GM10248 (cell line): ENCODE data around the gene ACAD9.
"Not testable (repeated sequence)": the region's sequence is repeated elsewhere in the genome, so short reads cannot be mapped to it uniquely, and the experiment has no call there.

Source experiments
- CTCF ChIA-PET: fragments of 300-600 bp; sonication (Branson Sonifier 250); formaldehyde crosslinking; extraction: SDS; loops from one replicate; lab custom pipeline; 2021; ENCODE audit warnings: antibody characterized with exemption; lab: Yijun Ruan, JAX
- POLR2A ChIA-PET: fragments of 350-650 bp; sonication (Branson Sonifier 250); formaldehyde crosslinking; extraction: SDS; loops from one replicate; lab custom pipeline; 2020; ENCODE audit warnings: antibody characterized with exemption; lab: Yijun Ruan, JAX
- DNase-seq: peaks from one replicate; pipeline ENCODE4 v3.0.0; 2012; ENCODE audit errors: extremely low spot score
- TF ChIP-seq, protein P1 (sequence below): IDR thresholded peaks from 2 replicates; pipeline ENCODE4 v1.5.1; 2012; ENCODE audit warnings: mild to moderate bottlenecking, low read depth; ENCODE audit errors: extremely low read depth, missing control alignments, control extremely low read depth

Gene ACAD9

DNA sequence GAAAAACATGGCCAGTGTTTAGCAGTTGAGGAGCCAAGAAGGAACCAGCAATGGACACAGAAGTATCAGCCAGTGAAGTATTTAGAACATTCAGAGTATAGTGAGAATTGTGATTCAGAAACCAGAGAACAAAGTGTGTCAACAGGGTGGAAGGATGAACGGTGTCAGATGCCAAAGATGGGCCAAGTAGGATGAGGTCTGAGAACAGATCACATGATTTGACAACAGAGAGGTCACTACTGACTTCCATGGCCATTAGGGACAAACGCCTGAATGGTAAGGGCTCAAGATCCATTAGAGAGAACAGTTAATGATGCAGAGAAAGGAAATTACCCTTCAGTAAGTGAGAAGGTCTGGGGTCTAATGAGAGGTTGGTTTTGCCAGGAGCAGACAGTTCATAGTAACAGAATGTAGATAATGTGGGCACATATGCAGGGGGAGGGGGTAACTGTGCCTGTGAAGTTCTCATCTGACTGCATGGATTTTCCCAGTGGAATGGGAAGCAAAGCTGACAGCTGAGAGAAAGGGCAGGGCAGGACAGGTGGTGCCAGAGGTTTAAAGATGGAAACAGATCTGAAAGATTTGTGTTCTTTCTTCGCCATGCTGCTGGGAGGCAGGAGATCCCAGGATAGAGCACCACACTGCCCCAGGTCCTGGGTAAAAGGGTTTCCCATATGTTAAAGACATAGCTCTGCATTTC lies 4.8 kb upstream of the ACAD9 start:
- TF ChIP-seq, protein P1, sequence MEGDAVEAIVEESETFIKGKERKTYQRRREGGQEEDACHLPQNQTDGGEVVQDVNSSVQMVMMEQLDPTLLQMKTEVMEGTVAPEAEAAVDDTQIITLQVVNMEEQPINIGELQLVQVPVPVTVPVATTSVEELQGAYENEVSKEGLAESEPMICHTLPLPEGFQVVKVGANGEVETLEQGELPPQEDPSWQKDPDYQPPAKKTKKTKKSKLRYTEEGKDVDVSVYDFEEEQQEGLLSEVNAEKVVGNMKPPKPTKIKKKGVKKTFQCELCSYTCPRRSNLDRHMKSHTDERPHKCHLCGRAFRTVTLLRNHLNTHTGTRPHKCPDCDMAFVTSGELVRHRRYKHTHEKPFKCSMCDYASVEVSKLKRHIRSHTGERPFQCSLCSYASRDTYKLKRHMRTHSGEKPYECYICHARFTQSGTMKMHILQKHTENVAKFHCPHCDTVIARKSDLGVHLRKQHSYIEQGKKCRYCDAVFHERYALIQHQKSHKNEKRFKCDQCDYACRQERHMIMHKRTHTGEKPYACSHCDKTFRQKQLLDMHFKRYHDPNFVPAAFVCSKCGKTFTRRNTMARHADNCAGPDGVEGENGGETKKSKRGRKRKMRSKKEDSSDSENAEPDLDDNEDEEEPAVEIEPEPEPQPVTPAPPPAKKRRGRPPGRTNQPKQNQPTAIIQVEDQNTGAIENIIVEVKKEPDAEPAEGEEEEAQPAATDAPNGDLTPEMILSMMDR, result no peak
- ChIA-PET POLR2A (no interaction called here), CTCF (interaction anchor here (1.0 to 2.5 kb wide), 5 partner anchors 18 to 194 kb away, joined by 3 to 19 read pairs (median 4); no protein-coding TSS in a partner anchor)
- DNase-seq, result no peak

DNA sequence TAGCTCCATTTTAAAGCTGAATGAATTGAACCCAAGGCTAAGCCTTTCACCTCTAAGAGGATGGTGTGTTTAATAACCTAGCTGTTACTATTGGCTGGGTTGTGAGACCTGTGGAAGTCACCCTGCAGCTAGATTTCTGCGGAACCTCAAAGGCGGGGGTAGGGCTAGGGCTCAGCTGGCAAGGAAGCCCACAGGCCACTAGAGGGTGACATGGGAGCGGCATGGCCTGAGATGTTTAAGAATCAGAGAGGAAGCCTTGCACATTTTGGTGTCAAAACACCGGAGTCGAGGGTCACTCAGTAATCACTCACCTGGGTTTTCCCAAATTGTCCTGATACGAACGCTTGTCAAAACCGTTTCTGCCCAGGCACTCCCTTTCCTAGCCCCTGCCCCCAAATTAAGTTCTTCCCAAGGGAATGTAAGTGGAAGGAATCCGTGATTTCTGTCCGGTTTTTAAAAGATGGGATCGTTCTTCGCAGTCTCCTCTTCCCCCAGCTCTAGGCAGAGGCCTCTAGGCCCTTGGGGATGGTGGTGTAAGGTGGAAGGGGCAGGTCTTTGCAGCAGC lies 3.8 kb upstream of the ACAD9 start:
- ChIA-PET CTCF (interaction anchor here (1.0 to 2.5 kb wide), 7 partner anchors 12 to 258 kb away, joined by 3 to 19 read pairs (median 4); no protein-coding TSS in a partner anchor), POLR2A (no interaction called here)
- peak; percentile 49 for DNase-seq
- TF ChIP-seq, protein P1, result peak; percentile 45

DNA sequence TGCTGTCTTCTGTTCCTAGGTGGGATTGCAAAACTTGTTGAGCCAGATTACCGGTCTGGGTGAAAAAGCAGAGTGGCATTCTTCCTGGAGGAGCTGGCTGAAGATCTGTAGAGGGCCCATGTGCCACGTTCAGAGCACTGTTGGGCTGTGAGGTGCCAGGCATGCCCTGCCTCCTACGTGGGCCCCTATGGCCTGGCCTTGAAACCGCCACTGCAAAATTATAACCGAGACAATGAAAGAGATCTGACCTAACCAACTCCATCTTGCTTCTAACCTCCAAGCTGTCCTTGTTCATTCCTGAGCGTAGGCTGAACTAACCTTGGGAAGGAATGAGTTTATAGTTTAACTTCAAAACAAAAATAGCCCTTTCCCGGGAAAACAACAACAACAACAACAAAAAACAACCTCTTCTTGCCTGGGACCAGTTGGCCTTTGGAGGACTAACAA lies 1.4 kb upstream of the ACAD9 start:
- DNase-seq, result no peak
- TF ChIP-seq, protein P1, result no peak
- ChIA-PET POLR2A (interaction anchor here (1.5 kb wide), 1 partner anchor 198 kb away, joined by 4 read pairs; no protein-coding TSS in a partner anchor), CTCF (interaction anchor here (0.8 to 3.8 kb wide), 6 partner anchors 11 to 198 kb away, joined by 3 to 14 read pairs (median 6); no protein-coding TSS in a partner anchor)

DNA sequence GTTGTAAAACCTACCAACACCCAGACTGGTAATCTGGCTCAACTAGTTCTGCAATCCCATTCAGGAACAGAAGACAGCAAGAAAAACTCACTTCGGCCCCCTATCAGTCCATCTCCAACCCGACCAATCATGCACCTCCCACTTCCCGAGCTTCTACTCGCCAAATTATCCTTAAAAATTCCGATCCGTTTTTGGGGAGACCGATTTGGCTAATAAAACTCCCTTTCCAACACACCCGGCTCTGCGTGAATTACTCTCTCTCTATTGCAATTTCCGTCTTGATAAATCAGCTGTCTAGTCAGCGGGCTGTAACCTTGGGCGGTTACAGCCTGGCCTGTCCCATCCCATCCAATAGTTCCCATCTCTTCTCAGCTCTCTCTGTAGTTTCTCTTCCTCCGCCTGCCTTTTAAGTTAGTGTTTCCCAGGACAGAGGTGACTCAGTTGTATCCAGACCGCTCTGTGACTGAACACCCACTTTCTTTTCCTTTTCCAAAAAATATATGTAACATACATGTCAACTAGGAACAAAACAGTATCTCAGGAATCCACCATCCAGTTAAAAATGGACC lies 780 bp upstream of the ACAD9 start:
- POLR2A ChIA-PET, result interaction anchor here (1.5 kb wide), 1 partner anchor 198 kb away, joined by 4 read pairs; no protein-coding TSS in a partner anchor
- TF ChIP-seq, protein P1, result no peak
- DNase-seq, result peak; percentile 23
- CTCF ChIA-PET, result interaction anchor here (0.7 to 3.8 kb wide), 6 partner anchors 12 to 261 kb away, joined by 3 to 14 read pairs (median 6); no protein-coding TSS in a partner anchor

DNA sequence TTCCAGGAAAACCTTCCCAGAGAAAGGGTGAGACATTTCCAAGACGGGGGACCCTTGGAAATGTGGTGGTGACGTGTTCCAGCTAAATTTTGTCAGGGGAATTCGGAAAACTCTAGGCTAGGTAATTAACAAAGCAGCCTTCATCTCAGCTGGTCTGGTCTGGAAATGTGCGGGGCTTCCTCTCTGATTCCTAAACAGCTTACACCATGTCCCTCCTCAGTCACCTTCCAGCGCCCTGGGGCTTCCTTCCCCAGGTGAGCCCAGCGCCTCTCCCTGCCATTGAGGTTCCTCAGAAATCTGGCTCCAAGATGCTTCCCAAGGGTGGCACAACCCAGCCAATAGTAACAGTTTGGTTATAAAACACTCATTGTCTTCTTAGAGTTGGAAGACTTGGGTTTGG lies 571 bp downstream of the ACAD9 start:
- CTCF ChIA-PET, result interaction anchor here (1.6 to 3.8 kb wide), 4 partner anchors 13 to 262 kb away, joined by 6 to 14 read pairs (median 11); no protein-coding TSS in a partner anchor
- TF ChIP-seq, protein P1, result no peak
- DNase-seq, result peak; percentile 26
- POLR2A ChIA-PET, result interaction anchor here (0.6 kb wide), 1 partner anchor 148 kb away, joined by 3 read pairs; no protein-coding TSS in a partner anchor

DNA sequence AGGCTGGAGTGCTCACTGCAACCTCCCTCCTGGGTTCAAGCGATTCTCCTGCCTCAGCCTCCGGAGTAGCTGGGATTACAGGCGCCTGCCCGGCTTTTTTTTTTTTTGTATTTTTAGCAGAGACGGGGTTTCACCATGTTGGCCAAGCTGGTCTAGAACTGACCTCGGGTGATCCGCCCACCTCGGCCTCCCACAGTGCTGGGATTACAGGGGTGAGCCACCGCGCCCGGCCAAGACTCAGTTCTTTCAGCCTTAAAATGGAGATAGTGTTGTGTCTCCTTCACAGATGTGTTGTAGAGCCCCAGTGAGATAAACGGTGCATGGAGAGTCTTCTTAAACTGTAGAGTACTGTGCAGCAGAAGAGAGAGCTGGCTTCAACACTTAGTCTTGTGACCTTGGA lies 1.0 kb downstream of the ACAD9 start:
- CTCF ChIA-PET, result interaction anchor here (1.6 to 3.4 kb wide), 2 partner anchors 200 to 263 kb away, joined by 6 to 13 read pairs; no protein-coding TSS in a partner anchor
- DNase-seq, POLR2A ChIA-PET: not testable (repeated sequence)

DNA sequence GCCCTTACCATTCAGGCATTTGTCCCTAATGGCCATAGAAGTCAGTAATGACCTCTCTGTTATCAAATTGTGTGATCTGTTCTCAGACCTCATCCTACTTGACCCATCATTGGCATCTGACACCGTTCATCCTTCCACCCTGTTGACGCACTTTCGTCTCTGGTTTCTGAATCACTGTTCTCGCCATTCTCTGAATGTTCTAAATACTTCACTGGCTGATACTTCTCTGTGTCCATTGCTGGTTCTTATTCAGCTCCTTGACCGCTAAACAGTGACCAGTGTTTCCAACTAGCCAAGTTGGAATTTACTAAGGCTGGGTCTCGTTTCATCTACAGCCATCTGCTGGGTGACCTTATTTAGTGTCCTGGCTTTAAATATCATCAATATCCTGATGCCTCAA lies 2.2 kb downstream of the ACAD9 start:
- TF ChIP-seq, protein P1, result no peak
- POLR2A ChIA-PET, result no interaction called here
- CTCF ChIA-PET, result interaction anchor here (0.8 to 3.4 kb wide), 2 partner anchors 201 to 264 kb away, joined by 3 to 13 read pairs; no protein-coding TSS in a partner anchor
- no peak for DNase-seq
